ENCODE results near the gene MTFR1L. TPM values are rescaled to one million over a fixed set of nuclear protein-coding genes. Genes with fewer than 3 reads are reported as not detected.

The MTFR1L gene
- total RNA-seq, 1 donor from 2014 or later: 34.6 TPM

GRCh38 chr1:25874635-25875153 lies 54.9 kb downstream of the MTFR1L start:
- ChIA-PET POLR2A (interaction anchor here (0.7 to 1.4 kb wide), 4 partner anchors 21 to 100 kb away, joined by 3 to 12 read pairs (median 4); partner anchors contain the start of gene MTFR1L), CTCF (interaction anchor here (0.8 to 0.9 kb wide), 2 partner anchors 21 to 162 kb away, joined by 3 read pairs; no protein-coding TSS in a partner anchor)
- Mint-ChIP-seq H3K4me1 (peaks cover 35% of the 10 kb centered on the region), H3K9me3 (no peaks in the 10 kb centered on the region), H3K36me3 (ENCODE audit: low read depth) (no peaks in the 10 kb centered on the region), H3K4me3 (peak overlapping the region; percentile 84), H3K27me3 (no peaks in the 10 kb centered on the region), H3K27ac (peak overlapping the region; percentile 56)
- ATAC-seq (ENCODE audit: low read depth) (no peak), DNase-seq (no peak)
- intact Hi-C loops (cut with micrococcal nuclease): loop anchor here (1.0 to 10.0 kb wide), 5 partner anchors 15 to 1230 kb away; partner anchors contain the start of genes AUNIP, CEP85, SRRM1 and STMN1
- no peak for TF ChIP-seq CTCF (IDR thresholded peaks at IDR 0.05)

GRCh38 chr1:25875154-25875855 lies 55.6 kb downstream of the MTFR1L start, which contains the start of gene PAQR7:
Gene PAQR7 (minus strand): TSS chr1:25875708. CDS start chr1:25863839, 11,869 bp downstream.
- Mint-ChIP-seq H3K36me3 (ENCODE audit: low read depth) (no peaks in the 10 kb centered on the region), H3K27ac (peak within 1 kb of the TSS; percentile 56), H3K4me3 (peak within 1 kb of the TSS; percentile 84), H3K27me3 (no peaks in the 10 kb centered on the region), H3K4me1 (peaks cover 35% of the 10 kb centered on the region), H3K9me3 (no peaks in the 10 kb centered on the region)
- intact Hi-C loops (cut with micrococcal nuclease): loop anchor here (1.0 to 10.0 kb wide), 5 partner anchors 16 to 1231 kb away; partner anchors contain the start of genes AUNIP, CEP85, SRRM1 and STMN1
- POLR2A ChIA-PET: interaction anchor here (0.6 to 1.4 kb wide), 5 partner anchors 15 to 234 kb away, joined by 3 to 5 read pairs (median 3); partner anchors contain the start of gene MTFR1L
- DNase-seq (peak; percentile 68), ATAC-seq (ENCODE audit: low read depth) (peak; percentile 88)
- CTCF ChIA-PET: interaction anchor here (0.9 to 2.0 kb wide), 2 partner anchors 20 kb away, joined by 3 to 7 read pairs; no protein-coding TSS in a partner anchor
- TF ChIP-seq CTCF (IDR thresholded peaks at IDR 0.05): no peak

GRCh38 chr1:25875856-25876692 lies 56.3 kb downstream of the MTFR1L start:
- no peak for TF ChIP-seq CTCF (IDR thresholded peaks at IDR 0.05)
- intact Hi-C loops (cut with micrococcal nuclease): loop anchor here (1.0 to 10.0 kb wide), 5 partner anchors 17 to 1231 kb away; partner anchors contain the start of genes AUNIP, CEP85, SRRM1 and STMN1
- no peak for DNase-seq
- no peaks in the 10 kb centered on the region for H3K36me3 Mint-ChIP-seq (ENCODE audit: low read depth)
- peak overlapping the region; percentile 46 for H3K27ac Mint-ChIP-seq
- POLR2A ChIA-PET: interaction anchor here (0.8 to 1.4 kb wide), 2 partner anchors 16 to 55 kb away, joined by 3 to 4 read pairs; no protein-coding TSS in a partner anchor
- peaks cover 33% of the 10 kb centered on the region for H3K4me1 Mint-ChIP-seq
- no peaks in the 10 kb centered on the region for H3K27me3 Mint-ChIP-seq
- H3K4me3 Mint-ChIP-seq: peak overlapping the region; percentile 79
- peak; percentile 56 for ATAC-seq (ENCODE audit: low read depth)
- CTCF ChIA-PET: interaction anchor here (2.0 kb wide), 1 partner anchor 19 kb away, joined by 7 read pairs; no protein-coding TSS in a partner anchor
- no peaks in the 10 kb centered on the region for H3K9me3 Mint-ChIP-seq

GRCh38 chr1:25876693-25877077 lies 56.9 kb downstream of the MTFR1L start:
- Mint-ChIP-seq H3K4me3 (peak overlapping the region; percentile 79), H3K27me3 (no peaks in the 10 kb centered on the region), H3K4me1 (peaks cover 29% of the 10 kb centered on the region), H3K9me3 (no peaks in the 10 kb centered on the region), H3K27ac (no peak overlapping the region), H3K36me3 (ENCODE audit: low read depth) (no peaks in the 10 kb centered on the region)
- POLR2A ChIA-PET: no interaction called here
- no peak for TF ChIP-seq CTCF (IDR thresholded peaks at IDR 0.05)
- DNase-seq: no peak
- intact Hi-C loops (cut with micrococcal nuclease): loop anchor here (10.0 kb wide), 2 partner anchors 358 to 1232 kb away; partner anchors contain the start of genes CEP85 and SRRM1
- CTCF ChIA-PET: interaction anchor here (2.0 kb wide), 1 partner anchor 19 kb away, joined by 7 read pairs; no protein-coding TSS in a partner anchor
- no peak for ATAC-seq (ENCODE audit: low read depth)
